Coronary artery (tissue), 2 donors: ENCODE results near the gene HS3ST3B1.

Experiments used
- DNase-seq: peaks from one replicate; pipeline ENCODE4 v3.0.0-alpha.2; 2017; ENCODE audit warnings: low spot score
- H3K27ac ChIP-seq, 2 donors: fragments of 200-600 bp; sonication (generic); one replicate each; pipeline ENCODE4 v1.5.1; 2016 to 2019
- H3K4me3 ChIP-seq: fragments of 200-600 bp; sonication (generic); 2 replicates; pipeline ENCODE4 v1.5.1; 2016; ENCODE audit warnings: mild to moderate bottlenecking, moderate library complexity
- TF ChIP-seq, protein P1 (sequence below): fragments of 200-600 bp; sonication (generic); IDR thresholded peaks from one replicate; pipeline ENCODE4 v1.5.1; 2019; ENCODE audit warnings: antibody characterized with exemption

The HS3ST3B1 gene

DNA sequence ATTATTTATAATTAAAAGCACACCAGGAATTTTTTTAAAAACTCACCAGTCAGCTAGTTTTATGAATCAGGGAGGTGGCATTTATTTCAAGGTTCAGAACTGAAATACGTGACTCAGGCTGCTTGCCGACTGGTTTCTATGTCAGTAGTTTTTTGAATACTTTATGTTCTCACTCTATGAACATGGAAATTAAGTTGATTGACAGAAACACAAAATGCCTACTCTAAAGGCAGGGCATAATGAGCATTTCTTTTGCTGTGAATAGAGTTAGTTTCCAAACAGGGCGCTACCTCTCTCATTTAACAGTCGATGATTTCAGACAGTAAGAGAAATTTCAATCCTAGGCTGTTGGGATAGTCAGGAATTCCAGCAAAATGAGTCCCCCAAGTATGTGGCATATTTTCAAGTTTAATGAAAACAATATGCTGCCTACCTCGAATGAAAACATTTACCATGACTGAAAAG lies 6.7 kb downstream of the HS3ST3B1 start:
- TF ChIP-seq, protein P1, sequence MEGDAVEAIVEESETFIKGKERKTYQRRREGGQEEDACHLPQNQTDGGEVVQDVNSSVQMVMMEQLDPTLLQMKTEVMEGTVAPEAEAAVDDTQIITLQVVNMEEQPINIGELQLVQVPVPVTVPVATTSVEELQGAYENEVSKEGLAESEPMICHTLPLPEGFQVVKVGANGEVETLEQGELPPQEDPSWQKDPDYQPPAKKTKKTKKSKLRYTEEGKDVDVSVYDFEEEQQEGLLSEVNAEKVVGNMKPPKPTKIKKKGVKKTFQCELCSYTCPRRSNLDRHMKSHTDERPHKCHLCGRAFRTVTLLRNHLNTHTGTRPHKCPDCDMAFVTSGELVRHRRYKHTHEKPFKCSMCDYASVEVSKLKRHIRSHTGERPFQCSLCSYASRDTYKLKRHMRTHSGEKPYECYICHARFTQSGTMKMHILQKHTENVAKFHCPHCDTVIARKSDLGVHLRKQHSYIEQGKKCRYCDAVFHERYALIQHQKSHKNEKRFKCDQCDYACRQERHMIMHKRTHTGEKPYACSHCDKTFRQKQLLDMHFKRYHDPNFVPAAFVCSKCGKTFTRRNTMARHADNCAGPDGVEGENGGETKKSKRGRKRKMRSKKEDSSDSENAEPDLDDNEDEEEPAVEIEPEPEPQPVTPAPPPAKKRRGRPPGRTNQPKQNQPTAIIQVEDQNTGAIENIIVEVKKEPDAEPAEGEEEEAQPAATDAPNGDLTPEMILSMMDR = no peak
- DNase-seq = no peak
- no peak overlapping the region for H3K27ac ChIP-seq

GRCh38 chr17:14308636-14308964 lies 7.7 kb downstream of the HS3ST3B1 start:
- no peak overlapping the region for H3K27ac ChIP-seq
- no peak for DNase-seq
- peak overlapping the region; percentile 75 for H3K4me3 ChIP-seq
- TF ChIP-seq, protein P1 = no peak

More for the DNA sequence above, 6.7 kb downstream of the HS3ST3B1 start:
- no peak overlapping the region for H3K4me3 ChIP-seq

DNA sequence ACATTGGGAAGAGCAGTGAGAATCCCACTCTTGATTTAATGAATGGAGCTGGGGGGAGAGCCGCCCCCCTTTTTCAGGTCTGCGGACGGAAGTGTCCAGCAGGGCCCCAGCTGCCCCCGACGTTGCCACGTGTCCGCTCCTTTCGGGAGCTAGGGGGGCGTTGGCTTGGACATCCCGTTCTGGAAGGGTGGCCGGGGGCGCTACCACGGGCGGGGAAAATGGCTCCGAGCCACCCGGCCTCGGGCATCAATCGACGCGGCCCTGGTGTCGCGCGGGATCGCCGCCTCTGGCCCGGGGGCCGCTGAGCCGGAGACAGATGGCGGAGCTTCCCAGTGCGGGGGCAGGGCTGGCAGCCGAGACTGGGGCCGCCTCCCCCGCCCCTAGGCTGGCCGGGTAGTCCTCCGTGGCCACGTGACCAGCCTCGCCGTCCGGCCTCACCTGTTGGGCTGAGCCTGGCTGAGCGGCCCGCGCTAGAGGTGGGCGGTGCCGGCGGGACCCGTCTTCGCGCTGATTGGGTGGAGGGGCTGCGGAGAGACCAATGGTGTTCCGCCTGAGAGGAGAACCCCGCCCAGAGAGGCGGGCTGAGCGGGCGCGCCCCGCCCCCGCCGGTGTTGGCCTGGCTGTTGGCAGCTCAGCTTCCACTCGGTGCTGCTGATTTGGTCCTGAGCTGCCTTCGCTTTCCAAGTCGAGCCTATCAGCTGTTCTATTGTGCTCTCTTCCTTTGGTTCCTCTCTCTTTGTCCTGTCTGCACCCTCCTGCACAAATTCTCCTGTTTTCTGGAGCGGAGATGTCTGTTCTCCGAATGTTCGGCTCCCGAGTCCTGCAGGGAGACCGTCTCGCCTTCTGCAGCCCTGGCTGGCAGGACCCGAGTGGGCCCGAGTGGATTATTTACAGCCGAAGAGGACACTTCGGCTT lies 8.3 kb downstream of the HS3ST3B1 start:
- Histone ChIP-seq H3K27ac (no peak overlapping the region), H3K4me3 (peak overlapping the region; percentile 75)
- DNase-seq = peak; percentile 80
- TF ChIP-seq, protein P1 = no peak

DNA sequence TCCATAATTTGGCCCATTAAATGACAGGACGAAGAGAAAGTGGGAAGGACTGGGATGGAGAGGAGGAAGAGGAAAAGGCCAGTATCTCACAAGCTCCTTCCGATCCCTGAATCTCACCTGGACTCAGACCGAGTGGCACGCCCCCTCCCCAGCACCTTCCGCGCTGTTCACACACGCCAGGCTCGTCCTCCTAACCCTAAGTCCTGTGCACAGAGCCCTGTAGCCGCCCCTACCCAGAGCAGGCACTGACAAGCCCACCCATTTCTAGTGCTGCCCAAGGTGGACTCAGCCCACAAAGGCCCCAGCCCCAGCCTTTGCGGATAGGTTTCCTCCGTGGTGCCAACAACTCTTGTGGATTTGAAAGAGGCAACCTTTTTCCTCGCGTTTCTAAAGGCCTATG lies 9.2 kb downstream of the HS3ST3B1 start:
- peak; percentile 46 for DNase-seq
- no peak overlapping the region for H3K27ac ChIP-seq
- peak overlapping the region; percentile 75 for H3K4me3 ChIP-seq
- TF ChIP-seq, protein P1 = no peak

GRCh38 chr17:14310605-14311004 lies 9.7 kb downstream of the HS3ST3B1 start:
- DNase-seq = peak; percentile 66
- TF ChIP-seq, protein P1 = no peak
- Histone ChIP-seq H3K4me3 (no peak overlapping the region), H3K27ac (no peak overlapping the region)

- no peak for DNase-seq
- no peak overlapping the region for H3K27ac ChIP-seq
- no peak overlapping the region for H3K4me3 ChIP-seq
- TF ChIP-seq, protein P1 = no peak
These were observed 10.4 kb downstream of the HS3ST3B1 start for GRCh38 chr17:14311186-14311705.

GRCh38 chr17:14311981-14312380 lies 11.1 kb downstream of the HS3ST3B1 start:
- H3K4me3 ChIP-seq = no peak overlapping the region

More at GRCh38 chr17:14311981-14312380, 11.1 kb downstream of the HS3ST3B1 start:
- TF ChIP-seq, protein P1 = no peak
- H3K27ac ChIP-seq = no peak overlapping the region
- DNase-seq = no peak
